HG03571 (cell line): Measurements from ENCODE around the gene CRK.
"Not testable (repeated sequence)": the region's sequence is repeated elsewhere in the genome, so short reads cannot be mapped to it uniquely, and the experiment has no call there.

ENCODE experiments used
- ATAC-seq: cut with Tn5 transposase; IDR thresholded peaks from one replicate; pipeline ENCODE4 v1.9.1; 2021; ENCODE audit not compliant: unreplicated experiment

Gene CRK

DNA sequence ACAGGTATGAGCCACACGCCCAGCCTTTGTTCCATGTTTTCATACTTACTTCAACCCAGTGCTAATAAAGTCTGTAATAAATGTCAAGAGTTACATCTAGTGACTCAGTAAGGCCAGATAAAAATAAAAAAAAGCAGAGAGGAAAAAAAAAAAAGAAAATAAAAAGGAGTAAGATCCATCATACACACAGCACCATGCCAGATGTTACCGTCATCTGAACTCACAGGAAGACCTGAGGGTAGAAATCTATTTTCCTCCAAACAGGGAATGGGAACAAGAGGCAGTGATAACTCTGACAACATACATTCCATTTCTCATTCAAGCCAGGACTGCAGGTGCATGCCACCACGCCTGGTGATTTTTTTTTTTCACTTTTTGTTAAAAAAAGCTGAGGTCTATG lies 20.7 kb downstream of the CRK start:
- ATAC-seq: no peak

DNA sequence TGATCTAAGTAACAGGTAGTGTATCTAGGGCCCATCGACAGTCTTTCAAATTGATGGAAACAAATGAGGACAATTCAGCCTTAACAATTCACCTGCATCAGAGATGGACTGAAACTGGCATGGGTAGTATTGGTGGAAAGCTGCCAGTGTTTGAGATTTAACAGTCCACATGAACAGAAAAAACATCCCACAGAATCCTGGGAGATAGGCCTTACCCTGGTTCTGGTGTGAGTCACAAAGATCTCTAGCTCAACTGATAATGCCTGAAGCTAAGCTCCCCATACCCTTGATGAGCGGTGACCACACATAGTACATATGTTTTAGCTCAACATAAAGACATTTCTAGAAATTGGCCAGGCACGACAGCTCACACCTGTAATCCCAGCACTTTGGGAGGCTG lies 21.9 kb downstream of the CRK start:
- ATAC-seq: no peak

DNA sequence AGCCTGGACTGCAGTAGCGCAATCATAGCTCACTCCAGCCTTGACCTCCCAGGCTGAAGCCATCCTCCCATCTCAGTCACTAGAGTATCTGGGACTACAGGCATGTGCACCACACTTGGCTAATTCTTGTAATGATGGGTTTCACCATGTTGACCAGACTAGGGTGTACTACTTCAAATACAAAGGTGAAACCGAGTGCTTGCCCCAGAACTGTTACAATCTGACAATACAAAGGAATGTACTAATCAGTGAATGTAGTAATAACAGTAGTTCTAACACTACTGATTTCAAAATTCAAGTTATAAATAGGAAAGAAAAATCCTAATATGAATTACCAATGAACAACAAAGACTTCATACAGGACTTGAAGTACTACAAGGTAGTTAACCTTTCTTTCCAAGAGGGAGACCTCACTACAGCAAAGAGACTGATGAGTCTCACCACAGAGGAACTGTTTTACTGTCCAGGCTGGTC lies 24.4 kb downstream of the CRK start:
- ATAC-seq: no peak

DNA sequence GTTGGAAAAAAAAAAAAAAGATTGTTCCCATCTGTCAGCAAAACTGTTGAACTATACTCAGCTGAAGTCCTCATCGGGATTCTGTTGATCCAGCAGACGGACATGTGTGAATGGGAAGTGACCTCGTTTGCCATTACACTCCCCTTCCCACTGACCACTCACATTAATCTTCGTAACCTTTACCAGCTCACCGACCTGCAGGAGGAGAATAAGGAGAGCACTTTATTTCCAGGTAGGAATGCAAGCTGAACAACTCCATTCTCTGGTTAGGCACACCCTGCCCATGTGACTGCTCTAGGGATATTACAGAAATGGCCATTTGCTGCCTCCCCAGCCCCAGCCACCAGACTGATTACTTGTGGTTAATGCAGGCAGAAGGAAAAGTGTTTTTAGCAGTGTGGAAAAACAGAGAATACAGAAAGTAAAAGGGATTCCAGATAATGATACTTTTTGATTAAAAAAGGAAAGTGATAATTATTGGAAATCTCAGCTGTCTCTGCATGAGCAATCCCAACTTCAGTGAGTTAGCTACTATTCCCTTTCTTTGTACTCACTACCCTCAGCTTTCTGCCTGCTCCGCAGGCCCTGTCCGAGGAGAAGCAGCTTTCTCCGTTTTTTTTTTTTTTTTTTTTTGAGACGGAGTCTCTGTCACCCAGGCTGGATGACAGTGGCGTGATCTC lies 32.4 kb downstream of the CRK start:
- ATAC-seq: no peak

DNA sequence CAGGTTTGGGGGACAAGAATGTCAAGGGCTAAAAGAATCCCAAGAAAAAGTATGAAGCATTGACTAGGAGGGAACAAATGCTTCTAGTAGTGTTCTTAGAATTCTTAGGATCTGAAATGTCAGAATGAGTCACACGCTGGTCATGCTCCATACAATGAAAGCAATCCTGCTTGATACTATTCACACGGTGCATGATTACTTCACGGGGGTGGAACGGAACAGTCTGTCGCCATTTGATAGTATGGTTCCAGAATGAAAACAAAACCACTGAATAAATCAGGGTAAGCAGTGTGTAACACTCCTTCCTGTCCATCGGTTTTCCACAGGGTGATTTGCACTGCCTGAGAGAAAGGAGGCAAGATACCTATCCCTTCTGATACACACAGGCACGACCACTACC lies 33.1 kb downstream of the CRK start:
- ATAC-seq: no peak

DNA sequence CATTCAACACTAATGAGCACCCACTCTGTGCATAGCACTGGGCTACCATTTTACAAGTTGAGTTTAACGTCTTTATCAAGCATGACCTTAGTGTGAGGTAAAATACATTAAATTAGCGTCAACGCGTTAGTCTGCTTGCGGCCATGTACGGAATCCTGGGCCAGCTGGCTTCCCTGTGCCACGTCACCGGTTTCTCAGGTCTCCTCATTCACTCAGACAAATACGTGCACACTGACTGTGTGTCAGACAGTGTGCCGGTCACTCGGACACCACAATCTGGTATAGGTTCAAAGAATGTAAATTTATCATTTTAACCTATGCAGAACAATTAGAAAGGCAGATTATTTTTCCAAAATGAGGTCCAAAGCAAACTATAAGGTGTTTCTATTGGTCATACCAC lies 34.6 kb downstream of the CRK start:
- no peak for ATAC-seq

DNA sequence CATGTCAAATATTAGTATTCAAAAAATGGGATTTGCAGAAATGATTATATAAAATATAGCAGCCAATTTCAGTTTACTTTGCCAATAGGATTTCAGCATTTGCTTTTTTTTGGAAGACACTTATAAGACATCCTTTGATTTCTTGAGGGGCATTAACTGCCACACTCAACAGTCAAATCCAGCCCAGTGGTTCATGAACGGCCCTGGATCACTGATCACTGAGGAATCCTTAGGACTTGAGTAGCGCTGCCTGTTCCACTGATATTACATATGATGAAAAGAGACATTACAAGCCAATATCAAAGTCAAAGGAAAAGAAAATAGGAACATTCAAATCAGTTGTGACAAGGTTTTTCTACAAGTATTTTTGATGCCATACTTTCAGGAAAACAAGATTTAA lies 35.1 kb downstream of the CRK start:
- ATAC-seq: no peak

DNA sequence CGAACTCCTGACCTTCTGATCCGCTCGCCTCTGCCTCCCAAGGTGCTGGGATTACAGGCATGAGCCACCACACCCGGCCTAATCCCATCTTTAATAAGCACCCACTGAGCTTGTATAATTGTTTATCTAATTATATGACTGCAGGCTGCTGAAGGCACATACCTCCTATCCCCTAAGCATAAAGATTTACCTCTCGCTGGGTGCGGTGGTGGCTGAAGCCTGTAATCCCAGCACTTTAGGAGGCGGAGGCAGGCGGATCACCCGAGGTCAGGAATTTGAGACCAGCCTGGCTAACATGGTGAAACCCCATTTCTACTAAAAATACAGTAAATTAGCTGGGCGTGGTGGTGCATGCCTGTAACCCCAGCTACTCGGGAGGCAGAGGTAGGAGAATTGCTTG lies 35.9 kb downstream of the CRK start:
- ATAC-seq: no peak

DNA sequence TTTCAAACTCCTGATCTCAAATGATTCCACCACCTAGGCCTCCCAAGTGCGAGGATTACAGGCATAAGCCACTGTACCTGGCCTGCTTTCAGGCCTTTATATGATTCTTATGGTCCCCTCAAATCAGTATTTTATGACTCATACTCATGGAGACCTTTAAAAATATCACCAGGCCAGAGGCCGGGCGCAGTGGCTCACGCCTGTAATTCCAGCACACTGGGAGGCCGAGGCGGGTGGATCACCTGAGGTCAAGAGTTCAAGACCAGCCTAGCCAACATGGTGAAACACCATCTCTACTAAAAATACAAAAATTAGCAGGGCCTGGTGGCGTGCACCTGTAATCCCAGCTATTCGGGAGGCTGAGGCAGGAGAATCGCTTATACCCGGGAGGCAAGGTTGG lies 37.6 kb downstream of the CRK start:
- not testable (repeated sequence) for ATAC-seq

DNA sequence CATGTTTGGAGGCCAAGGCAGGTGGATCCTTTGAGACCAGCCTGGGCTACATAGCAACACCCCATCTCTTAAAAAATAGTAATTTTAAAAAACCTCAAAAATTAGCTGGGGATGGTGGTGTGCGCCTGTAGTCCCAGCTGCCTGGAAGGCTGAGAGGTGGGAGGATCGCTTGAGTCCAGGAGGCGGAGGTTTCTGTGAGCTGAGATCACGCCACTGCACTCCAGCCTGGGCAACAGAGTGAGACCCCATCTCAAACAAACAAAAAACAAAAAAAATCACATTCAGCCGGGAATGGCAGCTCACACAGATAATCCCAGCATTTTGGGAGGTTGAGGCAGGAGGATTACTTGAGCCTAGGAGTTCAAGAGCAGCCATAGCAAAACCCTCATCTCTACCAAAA lies 39.6 kb downstream of the CRK start:
- ATAC-seq: no peak

DNA sequence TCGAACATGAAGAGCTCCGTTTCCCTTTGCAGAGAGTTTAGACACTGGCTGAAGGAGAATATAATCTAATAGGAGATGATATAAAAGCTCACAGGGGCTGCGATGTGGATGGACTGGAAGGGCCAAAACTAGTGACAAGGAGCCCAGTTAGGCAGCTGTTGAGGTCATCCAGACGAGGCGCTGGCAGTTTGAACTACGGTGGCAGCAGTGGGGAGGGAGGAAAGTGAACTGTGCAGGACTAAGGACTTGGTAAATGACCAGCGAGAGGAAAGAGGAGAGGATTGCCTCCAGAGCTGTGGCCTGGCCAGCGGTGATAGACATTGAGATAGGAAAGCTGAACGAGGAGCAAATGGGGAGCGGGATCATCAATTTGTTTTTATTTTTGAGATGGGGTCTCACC lies 41.4 kb downstream of the CRK start:
- ATAC-seq: no peak

DNA sequence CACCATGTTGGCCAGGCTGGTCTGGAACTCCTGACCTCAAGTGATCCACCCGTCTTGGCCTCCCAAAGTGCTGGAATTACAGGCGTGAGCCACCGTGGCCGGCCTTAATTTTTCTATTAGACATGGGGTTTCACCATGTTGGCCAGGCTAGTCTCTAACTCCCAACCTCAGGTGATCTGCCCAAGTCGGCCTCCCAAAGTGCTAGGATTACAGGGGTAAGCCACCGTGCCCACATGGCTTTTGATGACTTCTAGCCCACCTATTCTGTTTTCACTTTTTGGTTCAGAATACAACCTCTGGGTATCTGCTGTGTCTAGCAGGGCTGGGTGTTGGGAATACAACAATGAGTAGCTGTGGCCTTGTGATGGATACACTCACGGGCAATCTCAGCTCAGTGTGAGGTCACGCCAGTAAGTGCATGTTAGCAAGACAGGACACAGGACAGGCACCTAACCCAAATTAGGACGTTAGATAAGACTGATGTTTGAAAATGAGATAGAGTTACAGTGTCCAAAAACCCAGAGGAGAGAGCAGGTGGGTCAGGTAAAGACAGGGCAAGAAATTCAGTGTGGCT lies 41.9 kb downstream of the CRK start:
- no peak for ATAC-seq

DNA sequence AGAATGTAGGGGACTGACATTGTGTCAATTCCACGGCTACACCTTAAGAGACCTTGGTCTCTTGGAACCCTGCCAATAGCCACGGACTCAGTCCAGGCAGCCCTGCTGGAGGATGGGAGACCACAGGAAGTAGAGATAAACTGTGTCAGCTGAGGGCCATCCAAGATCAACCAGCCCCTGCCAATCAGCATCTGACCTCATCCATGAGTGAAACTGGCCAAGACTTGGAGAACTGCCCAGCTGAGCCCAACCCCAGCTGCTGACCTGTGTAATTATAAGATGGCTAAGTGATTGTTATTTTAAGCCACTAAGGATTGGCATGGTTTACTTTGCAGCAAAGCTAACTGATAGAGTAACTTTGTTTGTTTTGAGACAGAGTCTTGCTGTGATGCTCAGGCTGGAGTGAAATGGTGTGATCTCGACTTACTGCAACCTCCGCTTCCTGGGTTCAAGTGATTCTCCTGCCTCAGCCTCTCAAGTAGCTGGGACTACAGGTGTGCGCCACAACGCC lies 42.7 kb downstream of the CRK start:
- ATAC-seq: no peak

DNA sequence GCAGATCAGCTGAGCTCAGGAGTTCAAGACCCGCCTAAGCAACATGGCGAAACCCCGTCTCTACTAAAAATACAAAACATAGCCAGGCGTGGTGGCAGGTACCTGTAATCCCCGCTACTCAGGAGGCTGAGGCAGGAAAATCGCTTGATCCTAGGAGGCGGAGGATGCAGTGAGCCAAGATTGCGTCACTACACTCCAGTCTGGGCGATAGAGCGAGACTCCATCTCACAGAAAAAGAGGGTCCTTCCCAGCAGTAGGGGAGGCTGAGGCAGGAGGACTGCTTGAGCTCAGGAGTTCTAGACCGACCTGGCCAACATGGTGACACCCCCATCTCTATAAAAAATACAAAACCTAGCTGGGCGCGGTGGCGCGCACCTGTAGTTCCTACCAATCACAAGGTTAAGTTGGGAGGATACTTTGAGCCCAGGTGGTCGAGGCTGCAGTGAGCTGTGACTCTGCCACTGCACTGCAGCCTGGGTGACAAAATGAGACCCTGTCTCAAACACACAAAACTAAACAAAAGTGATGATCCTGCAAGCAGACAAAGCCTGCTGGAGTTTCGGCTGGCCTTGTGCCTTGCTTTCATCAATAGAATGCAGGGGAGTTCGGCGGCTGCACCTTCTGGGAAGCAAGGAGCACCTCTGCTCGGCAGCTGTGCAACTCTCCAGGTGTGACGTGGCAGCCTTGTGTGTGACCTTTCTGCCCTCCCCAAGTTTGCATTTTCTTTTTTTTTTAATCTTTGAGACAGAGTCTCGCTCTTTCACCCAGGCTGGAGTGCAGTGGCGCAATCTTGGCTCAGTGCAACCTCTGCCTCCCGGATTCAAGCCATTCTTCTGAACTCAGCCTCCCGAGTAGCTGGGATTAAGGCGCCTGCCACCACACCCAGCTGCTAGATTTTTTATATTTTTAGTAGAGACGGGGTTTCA lies 43.6 kb downstream of the CRK start:
- no peak for ATAC-seq

DNA sequence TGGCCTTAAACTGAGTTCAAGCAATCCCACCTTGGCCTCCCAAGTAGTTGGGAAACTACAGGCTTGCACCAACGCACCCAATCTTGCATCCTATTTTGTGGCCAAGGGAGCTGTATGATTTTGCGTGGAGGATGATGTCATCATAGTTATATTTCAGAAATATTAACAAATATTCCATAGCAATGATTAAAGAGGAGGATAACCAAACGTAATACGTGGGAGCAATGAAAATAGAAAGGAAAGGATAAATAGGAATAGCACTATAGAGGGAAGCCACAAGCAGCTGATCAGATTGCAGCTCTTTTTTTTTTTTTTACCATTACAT lies 53.8 kb downstream of the CRK start:
- no peak for ATAC-seq

DNA sequence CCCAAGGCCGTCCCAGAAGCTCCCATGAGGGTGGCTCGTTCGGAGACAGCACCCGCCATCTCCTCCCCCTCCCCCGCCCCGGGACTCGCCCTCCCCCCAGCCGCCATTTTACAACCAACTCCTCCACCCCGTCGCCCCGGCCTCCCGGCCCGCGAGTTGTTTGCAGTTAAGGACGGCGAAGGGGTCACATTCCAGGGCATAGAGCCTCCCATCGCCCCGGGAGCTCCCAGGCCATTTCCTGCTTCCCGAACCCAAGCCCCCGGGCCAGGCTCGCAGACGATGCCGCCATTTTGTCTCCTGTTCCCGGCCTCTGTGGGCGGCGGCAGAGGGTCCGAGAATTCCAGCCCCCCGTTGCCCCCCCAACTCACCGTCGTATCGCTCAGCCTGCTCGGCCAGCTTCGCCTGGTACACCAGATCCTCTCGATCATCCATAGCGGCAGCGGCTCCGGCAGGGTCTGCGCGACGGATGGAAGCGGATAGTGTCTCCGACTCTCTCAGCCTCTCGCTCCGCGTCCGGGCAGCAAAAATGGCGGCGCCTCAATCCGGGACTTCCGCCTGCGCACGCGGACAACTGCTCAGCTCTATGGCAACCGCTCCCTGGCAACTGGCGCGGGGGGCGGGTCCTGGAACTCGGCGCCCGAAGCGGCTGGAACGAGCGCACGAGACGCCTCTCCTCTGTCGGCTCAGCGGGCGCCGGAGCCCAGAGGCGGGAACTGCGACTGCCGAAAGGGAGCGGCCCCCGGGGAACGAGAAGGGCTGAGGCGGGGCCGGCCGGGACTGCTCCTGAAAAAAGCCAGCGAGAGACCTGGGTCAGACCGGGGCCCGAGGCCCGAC lies 56.1 kb downstream of the CRK start, which contains the start of gene YWHAE:
Gene YWHAE, minus strand, starts transcription at position 544 of the 834 bp plus-strand sequence. Its CDS starts 112 bp downstream, at position 432.
- ATAC-seq: peak; percentile 85

DNA sequence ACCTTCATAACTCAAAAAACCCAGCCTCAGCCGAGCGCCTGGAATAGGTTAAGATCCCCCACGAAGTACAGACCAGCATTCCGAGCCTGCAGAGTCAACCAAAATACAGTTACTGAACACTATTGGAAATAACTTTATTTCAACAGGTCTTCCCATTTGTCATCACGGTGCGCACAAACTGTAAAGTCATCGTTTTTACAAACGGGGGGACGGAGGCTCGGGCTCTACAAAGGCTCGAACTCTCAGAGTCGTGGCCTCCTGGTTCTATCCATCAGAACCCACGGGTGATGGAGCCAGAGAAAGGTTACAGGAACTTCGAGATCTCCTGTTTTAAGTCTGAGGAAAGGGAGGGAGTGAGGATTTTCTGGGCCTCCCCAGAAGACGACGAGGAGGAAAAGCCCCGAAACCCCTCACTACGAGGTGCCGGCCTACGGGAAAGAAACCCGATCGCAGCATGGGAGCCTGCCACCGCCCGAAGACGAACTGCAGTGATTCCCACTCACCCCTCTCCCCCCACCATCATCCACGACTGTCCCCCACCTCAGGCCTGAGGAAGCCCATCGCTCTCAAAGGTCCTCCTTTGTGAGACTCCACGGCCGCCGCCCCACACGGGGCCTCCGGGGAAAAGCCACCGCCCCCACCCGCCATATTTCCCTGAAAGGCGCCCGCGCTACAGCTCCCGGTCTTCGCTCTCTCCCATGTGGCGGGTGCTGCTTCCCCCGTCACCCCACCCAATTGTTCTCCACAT lies 56.9 kb downstream of the CRK start:
- ATAC-seq: no peak

DNA sequence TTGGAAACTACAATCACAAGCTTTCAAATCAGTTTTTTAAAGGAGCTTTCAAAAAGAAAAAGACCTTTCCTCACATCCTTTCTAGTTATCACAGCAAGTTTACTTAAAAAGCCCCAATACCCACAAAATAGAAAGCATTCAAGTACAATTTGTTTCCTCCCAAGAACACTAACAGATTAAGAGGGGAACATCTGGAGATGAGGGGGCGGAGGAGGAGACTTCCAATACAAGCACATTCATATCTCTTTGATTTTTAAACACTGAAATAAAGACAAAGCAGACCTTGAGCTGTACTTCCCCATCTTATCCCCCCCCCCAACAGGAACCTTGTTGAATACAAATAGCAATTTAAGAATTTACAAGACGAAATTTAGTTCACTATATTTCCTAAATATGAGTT lies 58.0 kb downstream of the CRK start:
- ATAC-seq: no peak

DNA sequence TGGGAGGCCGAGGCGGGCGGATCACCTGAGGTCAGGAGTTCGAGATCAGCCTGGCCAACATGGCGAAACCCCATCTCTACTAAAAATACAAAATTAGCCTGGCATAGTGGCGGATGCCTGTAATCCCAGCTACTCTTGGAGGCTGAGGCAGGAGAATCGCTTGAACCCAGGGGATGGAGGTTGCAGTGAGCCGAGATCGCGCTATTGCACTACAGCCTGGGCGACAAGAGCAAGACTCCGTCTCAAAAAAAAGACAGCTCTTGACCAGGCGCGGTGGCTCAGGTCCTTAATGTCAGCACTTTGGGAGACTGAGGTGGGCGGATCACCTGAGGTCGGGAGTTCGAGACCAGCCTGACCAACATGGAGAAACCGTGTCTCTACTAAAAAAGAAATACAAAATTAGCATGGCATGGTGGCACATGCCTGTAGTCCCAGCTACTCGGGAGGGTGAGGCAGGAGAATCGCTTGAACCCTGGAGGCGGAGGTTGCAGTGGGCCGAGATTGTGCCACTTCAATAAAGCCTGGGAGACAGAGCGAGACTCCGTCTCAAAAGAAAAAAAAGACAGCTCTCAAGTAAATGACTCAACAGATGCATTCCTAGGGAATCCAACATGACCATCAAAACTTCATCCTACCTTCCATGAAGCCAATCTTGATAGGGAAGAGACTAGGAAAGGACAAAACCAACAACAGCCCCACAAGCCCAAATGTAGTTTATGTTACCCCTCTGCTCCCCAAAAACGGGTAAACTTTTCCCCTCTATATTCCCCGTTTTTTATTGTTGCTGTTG lies 60.0 kb downstream of the CRK start:
- not testable (repeated sequence) for ATAC-seq
